HG03175 (cell line): ENCODE measurements around the gene CFAP107.

Experiments
- ATAC-seq: cut with Tn5 transposase; IDR thresholded peaks from one replicate; pipeline ENCODE4 v1.9.1; 2021; ENCODE audit warnings: mild to moderate bottlenecking, moderate library complexity; ENCODE audit not compliant: unreplicated experiment

CFAP107 gene

DNA sequence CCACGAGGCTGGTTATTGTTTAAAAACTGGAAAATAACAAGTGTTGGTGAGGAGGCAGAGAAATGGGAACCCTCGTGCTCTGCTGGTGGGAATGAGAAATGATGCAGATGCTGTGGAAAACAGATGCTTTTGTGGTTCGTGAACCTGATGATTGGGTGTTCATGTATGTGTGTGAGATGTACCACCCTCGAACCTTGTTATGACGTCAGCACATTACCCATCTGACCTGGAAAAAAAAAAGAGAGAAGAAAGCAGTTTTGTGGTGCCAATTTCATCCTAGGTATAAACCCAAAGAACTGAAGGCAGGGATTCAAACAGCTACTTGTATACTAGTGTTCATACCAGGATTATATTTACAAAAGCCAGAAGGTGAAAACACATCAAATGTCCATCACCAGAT lies 6.4 kb upstream of the CFAP107 start:
- no peak for ATAC-seq

DNA sequence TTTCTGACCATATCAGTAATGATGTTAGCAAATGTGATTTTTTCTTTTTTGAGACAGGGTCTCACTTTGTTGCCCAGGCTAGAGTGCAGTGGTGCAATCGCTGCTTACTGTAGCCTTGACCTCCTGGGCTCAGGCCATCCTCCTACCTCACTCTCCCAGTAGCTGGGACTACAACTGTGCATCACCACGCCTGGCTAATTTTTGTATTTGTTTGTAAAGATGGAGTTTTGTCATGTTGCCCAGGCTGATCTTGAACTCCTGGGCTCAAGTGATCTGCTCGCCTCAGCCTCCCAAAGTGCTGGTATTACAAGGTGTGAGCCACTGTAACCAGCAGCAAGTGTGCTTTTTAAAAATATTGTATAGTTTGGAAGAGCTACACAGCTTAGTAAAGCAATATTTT lies 4.1 kb upstream of the CFAP107 start:
- ATAC-seq = no peak

DNA sequence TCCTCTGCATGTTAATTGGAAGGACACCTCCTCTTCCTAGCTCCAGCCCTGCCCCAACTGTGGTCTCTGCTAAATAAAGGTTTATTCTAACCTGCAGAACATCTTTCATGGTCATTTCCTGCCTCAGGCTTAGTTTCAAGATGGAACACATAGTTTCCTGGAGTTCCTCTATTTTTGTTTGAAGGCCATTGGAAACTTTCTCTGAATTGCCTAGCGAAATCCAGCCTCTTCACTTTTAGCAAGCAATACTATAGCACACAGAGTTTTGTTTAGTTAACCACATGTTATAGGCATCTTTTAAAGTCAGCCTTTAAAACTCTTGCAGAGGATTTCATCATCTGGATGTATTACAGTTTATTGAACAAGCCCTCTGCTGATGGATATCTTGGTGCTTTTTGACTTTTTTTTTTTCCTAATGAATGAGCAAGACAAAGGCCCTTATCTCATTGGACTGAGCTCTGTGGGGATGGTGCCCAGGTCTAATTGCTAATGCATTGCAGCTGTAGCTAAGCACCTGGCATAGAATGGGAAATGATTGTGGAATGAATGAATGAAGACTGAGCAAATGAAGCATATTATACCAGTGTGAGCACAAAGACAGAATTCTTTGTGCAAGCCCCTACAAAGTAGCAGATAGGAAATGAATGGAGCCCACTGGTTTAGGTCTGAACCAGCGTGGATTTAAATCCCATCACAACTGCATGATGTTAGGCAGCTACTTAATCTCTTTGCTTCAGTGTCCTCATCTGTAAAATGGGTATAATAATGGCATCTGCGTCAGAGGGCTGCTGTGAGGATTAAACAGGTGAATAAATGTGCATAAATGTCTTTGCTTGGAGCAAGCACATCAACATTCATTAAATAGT lies 641 bp upstream of the CFAP107 start:
- no peak for ATAC-seq

DNA sequence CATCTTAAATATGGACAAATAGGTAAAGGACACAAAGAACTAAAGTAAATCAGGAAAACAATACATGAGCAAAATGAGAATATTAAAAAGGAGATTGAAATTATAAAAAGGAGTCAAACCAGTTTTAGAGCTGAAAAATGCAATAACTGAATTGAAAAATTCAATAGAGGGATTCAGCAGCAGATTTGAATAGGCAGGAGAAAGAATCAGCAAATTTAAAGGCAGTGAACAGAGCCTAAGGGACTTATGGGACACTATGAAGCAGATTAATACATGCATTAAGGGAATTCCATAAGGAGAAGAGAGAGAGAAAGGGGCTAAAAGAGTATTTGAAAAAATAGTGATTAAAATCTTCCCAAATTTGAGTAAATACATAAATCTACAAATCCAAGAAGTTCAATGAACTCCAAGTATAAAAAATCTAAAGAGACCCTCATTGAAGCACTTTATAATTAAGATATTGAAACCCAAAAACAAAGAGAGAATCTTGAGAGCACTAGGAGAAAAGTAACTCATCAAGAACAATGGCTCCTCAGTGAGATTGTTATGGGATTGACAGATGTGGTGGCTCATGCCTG lies 2.9 kb downstream of the CFAP107 start:
- no peak for ATAC-seq

DNA sequence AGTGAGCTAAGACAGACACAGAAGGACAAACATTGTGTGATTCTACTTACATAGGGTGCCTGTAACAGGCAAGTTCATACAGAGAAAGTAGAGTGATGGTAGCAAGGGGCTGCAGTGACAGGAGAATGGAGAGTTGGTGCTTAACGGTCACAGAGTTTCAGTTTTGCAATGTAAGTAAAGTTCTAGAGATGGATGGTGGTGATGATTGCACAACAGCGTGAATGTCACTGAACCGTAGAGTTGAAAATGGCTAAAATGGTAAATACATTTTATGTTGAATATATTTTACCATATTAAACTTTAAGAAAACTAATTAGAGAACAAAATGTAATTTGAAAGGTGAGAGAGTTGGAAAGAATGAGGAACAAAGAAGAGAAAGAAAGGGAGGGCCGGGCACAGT lies 8.7 kb downstream of the CFAP107 start:
- no peak for ATAC-seq

DNA sequence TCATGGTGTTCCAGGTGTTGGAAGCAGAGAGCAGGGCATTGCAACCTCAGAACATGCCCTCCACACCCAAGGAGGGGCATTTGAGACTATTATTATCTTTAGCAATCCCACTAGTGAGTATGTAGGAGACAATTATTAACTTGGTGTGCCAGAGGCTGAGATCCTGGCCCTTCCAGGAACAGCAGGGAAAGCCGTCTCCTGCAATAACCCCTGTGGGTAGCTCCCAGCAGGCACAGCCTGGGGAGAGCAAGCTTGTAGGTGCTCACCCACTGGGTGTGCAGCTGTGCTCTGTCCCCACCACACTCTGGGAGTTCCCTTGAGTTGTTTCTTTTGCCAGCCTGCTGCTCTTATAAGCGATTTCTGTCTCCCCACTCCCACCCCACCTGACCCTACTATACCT lies 10.3 kb downstream of the CFAP107 start:
- ATAC-seq = no peak

DNA sequence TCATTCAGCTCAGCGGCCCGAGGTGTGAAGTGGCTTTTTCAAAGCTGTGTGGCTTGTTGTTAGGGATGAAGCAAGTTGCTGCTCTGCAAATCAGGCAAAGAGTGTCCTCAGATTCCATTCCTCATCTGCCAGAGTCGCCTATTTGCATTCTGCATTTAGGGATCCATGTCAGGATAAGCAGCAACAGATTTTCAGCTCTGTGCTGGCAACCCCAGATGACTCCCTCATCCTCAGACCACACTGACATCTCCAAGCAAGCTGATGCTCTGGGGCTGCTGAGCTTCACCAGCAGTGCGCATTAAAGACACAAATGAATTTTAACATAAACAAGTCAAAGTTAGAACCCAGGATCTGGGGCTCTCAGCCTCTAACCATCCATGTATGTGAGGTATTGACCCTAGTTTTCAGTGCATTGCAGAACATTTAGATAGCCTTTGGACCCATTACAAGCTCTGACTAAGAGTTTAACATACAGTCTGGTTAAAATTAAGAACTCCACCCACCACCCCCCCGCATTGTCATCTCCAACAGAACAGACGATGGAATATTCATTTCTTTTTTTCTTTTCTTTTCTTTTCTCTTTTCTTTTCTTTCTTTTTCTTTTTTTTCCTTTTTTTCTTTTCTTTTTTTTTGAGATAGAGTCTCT lies 10.9 kb downstream of the CFAP107 start:
- ATAC-seq = no peak

DNA sequence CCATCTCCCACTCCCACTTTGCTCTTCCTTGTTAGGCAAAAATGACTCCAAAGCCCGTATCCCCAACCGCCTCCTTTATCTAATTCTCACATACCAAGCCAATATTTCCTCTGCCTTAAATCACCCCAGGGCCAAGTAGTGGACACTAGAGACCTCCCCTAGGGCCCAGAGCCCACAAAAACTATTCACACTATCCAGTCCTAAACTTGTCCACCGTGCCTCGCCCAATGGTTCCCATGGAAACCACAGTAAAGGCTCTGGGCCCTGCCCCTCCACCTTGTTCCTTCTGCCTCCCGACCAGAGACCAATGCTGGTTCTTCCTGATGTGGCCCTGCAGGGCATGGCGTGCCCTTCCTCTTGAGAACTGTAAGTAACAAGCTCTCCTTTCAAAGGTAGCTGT lies 11.8 kb downstream of the CFAP107 start:
- no peak for ATAC-seq

DNA sequence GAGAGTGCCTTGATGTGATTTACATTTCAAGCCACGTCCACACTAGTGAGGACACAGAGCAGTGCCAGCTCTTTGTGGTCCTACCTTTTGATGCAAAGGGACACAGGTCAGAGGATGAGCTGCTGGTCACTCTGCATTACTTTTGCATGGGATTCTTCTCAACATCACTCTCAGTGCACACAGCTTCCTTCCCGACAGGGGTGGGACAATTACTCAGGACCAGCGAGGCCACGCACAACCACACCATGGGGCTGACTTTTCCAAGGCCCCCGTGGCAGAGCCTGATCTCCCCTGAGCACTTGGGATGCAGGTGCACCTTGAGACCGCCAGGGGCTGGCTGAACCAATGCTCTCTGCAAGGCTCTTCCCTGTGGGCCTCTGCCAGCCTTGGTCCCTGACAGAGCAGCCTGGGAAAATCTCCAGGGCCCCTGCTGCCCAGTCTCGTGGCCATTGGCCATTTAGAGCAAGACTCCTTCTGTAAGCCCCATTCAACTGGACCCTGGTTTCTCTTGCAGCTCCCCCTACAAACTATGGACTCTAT lies 14.3 kb downstream of the CFAP107 start:
- ATAC-seq = no peak

DNA sequence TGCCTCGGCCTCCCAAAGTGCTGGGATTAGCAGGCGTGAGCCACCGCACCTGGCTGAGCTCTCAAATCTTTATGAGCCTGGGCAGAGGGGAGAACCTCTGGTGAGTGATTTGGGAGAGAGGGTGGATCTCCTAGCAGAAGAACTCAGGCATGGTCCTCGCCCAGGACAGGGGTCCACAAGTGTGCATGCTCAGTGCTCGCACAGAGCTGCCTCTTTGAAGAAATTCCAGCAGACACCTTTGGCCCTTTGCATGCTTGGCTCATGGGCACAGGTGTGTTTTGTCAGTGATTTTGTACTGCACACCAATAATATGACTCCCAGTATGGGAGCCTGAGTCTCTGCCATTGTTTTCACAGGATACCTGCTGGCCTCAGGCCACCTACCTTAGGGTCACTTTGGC lies 15.8 kb downstream of the CFAP107 start:
- ATAC-seq = no peak

DNA sequence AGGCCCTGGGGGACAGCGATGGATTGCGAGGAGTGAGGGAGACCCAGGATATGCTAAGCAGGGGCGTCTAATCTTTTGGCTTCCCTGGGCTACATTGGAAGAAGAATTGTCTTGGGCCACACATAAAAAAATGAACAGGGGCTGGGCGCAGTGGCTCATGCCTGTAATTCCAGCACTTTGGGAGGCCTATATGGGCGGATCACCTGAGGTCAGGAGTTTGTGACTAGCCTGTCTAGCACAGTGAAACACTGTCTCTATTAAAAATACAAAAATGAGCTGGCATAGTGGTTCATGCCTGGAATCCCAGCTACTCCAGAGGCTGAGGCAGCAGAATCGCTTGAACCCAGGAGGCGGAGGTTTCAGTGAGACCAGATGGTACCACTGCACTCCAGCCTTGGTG lies 16.8 kb downstream of the CFAP107 start:
- no peak for ATAC-seq

DNA sequence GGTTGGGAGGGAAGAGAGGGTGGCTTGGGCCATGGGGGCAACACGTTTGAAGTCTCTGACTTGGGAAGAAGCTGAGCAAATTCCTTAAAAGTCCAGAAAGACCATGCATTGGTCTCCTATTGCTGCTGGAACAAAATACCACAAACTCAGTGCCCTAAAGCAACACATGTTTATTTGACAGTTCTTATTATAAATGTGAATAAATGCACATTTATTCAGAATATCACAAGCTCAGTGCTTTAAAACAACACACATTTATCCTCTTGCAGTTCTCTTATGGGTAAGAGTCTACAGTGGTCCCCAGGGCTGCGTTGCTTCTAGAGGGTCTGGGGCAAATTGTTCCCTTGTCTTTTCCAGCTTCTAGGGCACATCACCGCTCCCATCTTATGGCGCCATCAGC lies 17.5 kb downstream of the CFAP107 start:
- ATAC-seq = no peak

DNA sequence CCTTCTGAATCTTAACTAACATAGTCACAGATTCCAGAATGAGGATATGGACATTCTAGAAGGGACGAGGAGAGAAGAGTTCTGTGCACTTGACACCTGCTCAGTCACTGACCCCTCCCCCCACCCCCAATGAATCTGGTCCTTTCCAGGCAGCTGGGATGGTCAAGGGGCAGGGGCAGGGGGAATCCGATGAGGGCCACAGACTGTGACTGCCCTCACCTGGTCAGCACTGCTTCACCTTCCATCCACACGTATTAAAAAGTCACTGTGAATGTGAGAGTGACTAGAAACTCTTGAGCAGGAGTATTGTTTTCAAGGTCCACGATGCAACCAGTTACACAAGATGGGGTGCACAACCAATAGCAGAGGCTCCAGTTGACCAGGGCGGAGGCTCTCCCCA lies 18.0 kb downstream of the CFAP107 start:
- ATAC-seq = no peak

DNA sequence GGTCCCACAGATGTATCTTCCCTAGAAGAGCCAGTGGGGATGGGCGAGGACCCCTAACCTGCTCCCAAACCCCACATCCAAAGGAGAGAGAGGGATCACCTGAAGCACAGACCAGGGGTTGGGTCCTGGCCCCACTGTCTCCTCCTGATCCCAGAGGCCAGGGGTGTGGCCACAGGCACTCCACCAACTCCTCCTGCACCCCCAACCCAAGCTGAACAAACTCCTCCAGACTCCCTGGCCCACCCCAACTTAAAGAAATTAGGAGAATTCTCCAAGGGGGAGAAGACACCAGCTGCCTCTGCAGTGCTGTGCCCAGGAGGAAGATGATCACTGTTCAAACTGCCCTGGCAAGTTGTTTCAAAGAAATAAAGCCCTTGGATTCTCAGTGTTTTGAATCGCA lies 23.0 kb downstream of the CFAP107 start:
- ATAC-seq = no peak

DNA sequence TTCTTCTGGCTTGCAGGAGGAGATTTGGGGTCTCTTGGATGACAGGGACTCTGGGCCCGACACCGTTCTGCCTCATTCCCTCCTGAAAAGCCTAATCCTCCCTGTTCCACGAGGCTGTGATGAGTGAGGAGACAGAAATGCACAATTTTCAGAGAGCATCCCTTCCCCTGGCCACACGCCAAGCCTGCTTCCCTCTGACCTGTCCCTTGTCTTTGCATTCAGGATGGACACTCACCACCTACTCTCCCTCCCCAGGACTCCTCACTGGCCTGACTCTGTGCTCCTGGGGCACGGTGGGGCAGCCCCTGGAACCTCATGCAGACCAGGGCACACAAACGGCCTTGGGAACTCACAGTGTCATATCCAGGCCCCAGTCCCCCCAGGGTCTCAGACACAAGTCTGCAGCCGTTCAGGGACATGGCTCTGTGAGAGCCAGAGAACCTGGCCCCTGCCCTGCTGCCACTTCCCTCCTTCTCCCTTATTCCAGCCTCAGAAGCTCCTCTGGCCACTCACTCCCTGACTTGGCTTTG lies 24.0 kb downstream of the CFAP107 start:
- no peak for ATAC-seq

DNA sequence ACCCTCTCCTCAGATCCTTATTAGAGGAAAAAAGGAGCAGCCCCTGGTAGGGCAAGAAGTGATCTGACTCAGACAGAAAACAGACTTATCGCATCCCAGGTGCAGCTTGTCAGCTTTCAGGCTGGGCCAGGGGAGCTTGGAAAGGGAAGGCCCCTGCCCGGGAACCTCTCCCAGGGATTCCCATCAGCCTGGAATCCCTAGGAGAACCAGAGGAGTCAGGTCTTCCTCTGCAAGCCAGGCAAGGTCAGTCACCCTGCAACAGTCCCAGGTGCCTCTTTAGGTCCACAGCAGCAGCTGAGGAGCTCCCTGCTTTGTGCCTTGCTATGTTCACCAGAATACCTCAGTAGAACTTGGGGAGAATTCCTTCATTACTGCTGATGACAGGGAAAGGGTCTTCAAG lies 24.6 kb downstream of the CFAP107 start:
- no peak for ATAC-seq

DNA sequence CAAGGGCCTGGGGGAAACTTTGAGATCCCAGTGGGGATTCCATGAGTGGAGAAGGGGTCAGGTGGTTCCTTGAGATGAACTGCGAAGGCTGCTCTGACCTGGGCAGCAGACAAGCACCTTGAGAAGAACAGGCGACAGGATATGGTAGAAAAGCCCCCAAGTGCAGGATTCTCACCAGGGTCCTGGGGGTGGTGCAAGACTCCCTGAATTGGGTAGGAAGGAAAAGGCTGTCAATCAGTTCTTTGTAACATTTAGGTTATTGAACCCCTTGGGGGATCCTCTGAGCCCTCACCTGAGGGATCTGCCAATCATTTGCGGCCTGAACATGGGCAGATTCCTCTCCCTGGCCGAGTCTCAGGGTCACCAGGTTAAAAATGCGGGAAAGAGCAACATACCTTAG lies 25.2 kb downstream of the CFAP107 start:
- no peak for ATAC-seq

DNA sequence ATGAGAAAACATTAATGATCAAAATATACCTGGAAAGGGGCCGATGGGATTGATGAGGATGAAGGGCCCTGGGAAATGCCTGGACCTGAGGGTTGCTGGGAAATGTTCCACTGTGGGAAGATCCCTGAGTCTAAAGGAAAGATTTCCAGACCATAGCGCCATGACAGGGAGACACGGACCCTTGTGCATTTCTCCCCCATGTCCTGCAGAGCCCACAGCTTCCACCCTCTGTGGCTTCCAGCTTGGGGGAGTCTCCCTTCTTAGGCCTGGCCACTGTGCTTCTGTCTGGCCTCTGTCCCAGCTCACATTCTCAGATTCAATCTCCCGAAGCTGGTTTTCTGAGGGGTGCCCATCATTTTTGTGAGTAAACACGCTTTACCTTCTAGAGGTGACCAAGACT lies 26.5 kb downstream of the CFAP107 start:
- ATAC-seq = no peak

DNA sequence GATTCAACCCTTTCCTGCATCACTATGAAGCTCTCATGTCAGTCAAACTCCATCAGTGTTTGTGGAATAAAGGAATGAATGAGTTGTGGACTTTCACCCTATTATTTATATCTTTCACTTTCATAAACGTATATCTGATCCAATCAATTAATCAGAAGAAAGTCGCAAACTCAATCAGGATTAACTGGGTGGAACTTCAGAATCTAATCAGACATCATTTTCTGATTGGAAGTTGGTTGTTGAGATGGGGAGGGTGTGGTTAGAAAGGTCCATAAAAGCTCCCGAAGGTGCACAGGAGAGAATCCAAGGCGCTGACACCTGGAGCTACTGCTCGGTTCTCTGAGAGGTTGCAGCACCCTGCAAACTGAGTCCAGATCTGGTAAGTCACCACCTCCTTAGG lies 27.4 kb downstream of the CFAP107 start, which contains the start of gene PRAMEF12:
Gene PRAMEF12 (plus strand): TSS at position 301 of the 400 bp plus-strand sequence. CDS start 1,130 bp downstream, outside the sequence.
- no peak for ATAC-seq

DNA sequence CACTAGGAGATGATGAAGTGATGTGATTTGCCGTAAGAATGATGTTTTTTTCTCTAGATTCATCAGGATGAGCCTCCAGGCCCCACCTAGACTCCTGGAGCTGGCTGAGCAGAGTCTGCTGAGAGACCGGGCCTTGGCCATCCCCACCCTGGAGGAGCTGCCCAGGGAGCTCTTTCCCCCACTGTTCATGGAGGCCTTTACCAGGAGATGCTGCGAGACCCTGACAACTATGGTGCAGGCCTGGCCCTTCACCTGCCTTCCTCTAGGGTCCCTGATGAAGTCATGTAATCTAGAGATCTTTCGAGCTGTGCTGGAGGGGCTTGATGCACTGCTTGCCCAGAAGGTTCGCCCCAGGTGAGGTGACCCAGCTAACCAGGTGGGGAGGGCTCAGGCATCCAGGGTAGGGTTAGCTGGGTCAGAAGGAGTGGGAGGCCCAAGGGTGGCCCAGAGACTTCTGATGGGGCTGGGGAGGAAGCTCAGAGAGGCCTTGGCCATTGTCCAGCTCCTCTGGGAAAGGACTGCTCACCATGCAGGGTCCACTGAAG lies 28.9 kb downstream of the CFAP107 start:
- ATAC-seq = no peak

DNA sequence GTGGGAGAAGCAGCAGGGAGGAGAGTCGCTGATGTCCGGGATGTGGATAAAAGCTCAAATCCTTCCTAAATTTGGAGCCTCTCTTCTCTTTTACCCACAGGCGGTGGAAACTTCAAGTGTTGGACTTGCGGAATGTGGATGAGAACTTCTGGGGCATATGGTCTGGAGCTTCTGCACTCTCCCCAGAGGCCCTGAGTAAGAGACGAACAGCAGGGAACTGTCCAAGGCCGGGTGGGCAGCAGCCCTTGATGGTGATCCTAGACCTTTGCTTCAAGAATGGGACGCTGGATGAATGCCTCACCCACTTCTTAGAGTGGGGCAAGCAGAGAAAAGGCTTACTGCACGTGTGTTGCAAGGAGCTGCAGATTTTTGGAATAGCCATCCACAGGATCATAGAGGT lies 29.4 kb downstream of the CFAP107 start:
- ATAC-seq = no peak
